Testis (tissue), 3 donors: ENCODE data around the gene ACTR1B. TPM values are rescaled to one million over a fixed set of nuclear protein-coding genes. Genes with fewer than 3 reads are reported as not detected.

Experiments
- DNase-seq: peaks from one replicate; pipeline ENCODE4 v3.0.0-alpha.2; 2019
- H3K27ac ChIP-seq, 2 donors: fragments of 200-600 bp; sonication (generic); one replicate each; pipeline ENCODE4 v1.5.1; 2019
- H3K27me3 ChIP-seq: fragments of 200-600 bp; sonication (generic); one replicate; pipeline ENCODE4 v1.5.1; 2019
- H3K36me3 ChIP-seq: fragments of 200-600 bp; sonication (generic); one replicate; pipeline ENCODE4 v1.5.1; 2017; ENCODE audit warnings: low read depth; ENCODE audit errors: missing control alignments
- H3K4me1 ChIP-seq: fragments of 200-600 bp; sonication (generic); one replicate; pipeline ENCODE4 v1.5.1; 2019
- H3K4me3 ChIP-seq, 2 donors: fragments of 200-600 bp; sonication (generic); one replicate each; pipeline ENCODE4 v1.5.1; 2017 to 2019
- H3K9me3 ChIP-seq: fragments of 200-600 bp; sonication (generic); one replicate; pipeline ENCODE4 v1.5.1; 2017
- POLR2A ChIP-seq: fragments of 450-650 bp; IDR thresholded peaks from one replicate; pipeline ENCODE4 v1.6.1; 2017; ENCODE audit warnings: antibody characterized with exemption, mild to moderate bottlenecking, moderate library complexity
- WGBS, 2 donors: methylation state at CpG; one replicate each; pipeline ENCODE4 v1.1.5; 2018; 5-methylcytosine and 5-hydroxymethylcytosine counted together
- intact Hi-C: fragments of 100-400 bp; cut with DNase I; formaldehyde crosslinking; loops from one replicate; pipeline ENCODE4 v1.15.1; 2023; ENCODE audit warnings: low total_unique reads
- polyA plus RNA-seq: library from polyadenylated mRNA; stranded (reverse); fragments of 350-450 nt; fragmentation: Illumina TruSeq; extraction: RNeasy Lipid Tissue Mini Kit (QIAGEN cat#74804); gene quantifications from one replicate; pipeline ENCODE4 v1.2.3, GENCODE V29; 2014; ENCODE audit warnings: low read depth, low replicate concordance; ENCODE audit not compliant: insufficient read depth
- total RNA-seq, 2 donors: library from RNA; depleted of rRNA; stranded (reverse); fragments of >200 nt; gene quantifications; one replicate each; pipeline ENCODE4 v1.2.3, GENCODE V29; 2016
- TF ChIP-seq, protein P1 (sequence below), 3 experiments: fragments of 450-650 bp in 2 of 3; fragments of 200-600 bp in 1 of 3; sonication (generic) in 1 of 3; IDR thresholded peaks; one replicate each; pipeline ENCODE4 v1.5.1; 2016 to 2019; ENCODE audit warnings: antibody characterized with exemption in 3 of 3, mild to moderate bottlenecking in 2 of 3, moderate library complexity in 1 of 3

ACTR1B gene
- total and polyA plus RNA-seq, 3 donors from 2014 or later = 43.0 to 81.0 (median 56.3) TPM

GRCh38 chr2:97704989-97705388 is 41.1 kb upstream of the ACTR1B start:
- intact Hi-C loops = no loop called here
- H3K27ac ChIP-seq = no peak overlapping the region
- WGBS, 2 donors = 91 to 96% methylated on average over 5 of the region's 5 CpGs
- H3K4me1 ChIP-seq = no peaks in the 10 kb centered on the region
- no peak for DNase-seq
- H3K27me3 ChIP-seq = no peaks in the 10 kb centered on the region
- H3K9me3 ChIP-seq = no peaks in the 10 kb centered on the region
- H3K4me3 ChIP-seq = no peak overlapping the region
- no peaks in the 10 kb centered on the region for H3K36me3 ChIP-seq
- TF ChIP-seq, protein P1, sequence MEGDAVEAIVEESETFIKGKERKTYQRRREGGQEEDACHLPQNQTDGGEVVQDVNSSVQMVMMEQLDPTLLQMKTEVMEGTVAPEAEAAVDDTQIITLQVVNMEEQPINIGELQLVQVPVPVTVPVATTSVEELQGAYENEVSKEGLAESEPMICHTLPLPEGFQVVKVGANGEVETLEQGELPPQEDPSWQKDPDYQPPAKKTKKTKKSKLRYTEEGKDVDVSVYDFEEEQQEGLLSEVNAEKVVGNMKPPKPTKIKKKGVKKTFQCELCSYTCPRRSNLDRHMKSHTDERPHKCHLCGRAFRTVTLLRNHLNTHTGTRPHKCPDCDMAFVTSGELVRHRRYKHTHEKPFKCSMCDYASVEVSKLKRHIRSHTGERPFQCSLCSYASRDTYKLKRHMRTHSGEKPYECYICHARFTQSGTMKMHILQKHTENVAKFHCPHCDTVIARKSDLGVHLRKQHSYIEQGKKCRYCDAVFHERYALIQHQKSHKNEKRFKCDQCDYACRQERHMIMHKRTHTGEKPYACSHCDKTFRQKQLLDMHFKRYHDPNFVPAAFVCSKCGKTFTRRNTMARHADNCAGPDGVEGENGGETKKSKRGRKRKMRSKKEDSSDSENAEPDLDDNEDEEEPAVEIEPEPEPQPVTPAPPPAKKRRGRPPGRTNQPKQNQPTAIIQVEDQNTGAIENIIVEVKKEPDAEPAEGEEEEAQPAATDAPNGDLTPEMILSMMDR (IDR thresholded peaks at IDR 0.05) = no peak
- TF ChIP-seq POLR2A = no peak

- H3K4me3 ChIP-seq = no peak overlapping the region
- no peaks in the 10 kb centered on the region for H3K4me1 ChIP-seq
- H3K27ac ChIP-seq = no peak overlapping the region
- no peaks in the 10 kb centered on the region for H3K36me3 ChIP-seq
- H3K27me3 ChIP-seq = no peaks in the 10 kb centered on the region
- no peak for DNase-seq
- 69 to 91% methylated on average over 3 of the region's 3 CpGs for WGBS, 2 donors
- no peak for TF ChIP-seq POLR2A
- TF ChIP-seq, protein P1 (IDR thresholded peaks at IDR 0.05) = no peak
- intact Hi-C loops = no loop called here
- no peaks in the 10 kb centered on the region for H3K9me3 ChIP-seq
Measured at GRCh38 chr2:97703741-97704140, 39.9 kb upstream of the ACTR1B start.

DNA sequence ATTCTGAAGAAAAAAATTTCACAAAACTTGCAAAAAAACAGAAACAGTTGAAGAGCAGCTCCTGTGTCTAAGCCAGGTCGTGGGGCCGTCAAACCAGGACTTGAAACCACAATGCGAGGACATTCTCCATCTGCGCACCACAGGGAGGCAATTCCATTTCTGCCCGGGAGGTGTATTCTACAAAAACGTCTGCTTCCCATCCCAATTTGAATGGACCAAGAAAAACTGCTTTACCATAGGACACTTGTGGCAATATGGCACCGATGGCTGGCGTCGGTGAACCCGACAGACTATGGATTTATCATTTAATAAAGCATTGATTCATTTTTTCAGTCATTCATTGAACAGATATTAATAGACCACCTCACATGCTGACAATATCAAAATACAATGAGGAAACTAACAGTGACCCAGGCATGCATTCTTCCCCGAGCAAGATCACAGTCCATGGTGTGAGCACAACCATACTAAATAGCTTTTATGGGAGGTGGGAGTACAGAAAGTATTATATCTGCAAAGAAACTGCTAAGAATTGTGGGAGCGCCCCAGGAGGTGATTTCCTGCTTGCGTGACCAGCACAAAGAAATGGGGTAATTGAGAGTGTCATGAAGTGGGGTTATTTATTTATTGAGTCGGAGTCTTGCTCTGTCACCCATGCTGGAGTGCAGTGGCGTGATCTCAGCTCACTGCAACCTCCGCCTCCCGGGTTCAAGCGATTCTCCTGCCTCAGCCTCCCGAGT is 39.1 kb upstream of the ACTR1B start:
- H3K27me3 ChIP-seq = no peaks in the 10 kb centered on the region
- H3K4me3 ChIP-seq = no peak overlapping the region
- no peaks in the 10 kb centered on the region for H3K9me3 ChIP-seq
- WGBS, 2 donors = 91 to 94% methylated on average over 19 of the region's 19 CpGs
- no peaks in the 10 kb centered on the region for H3K36me3 ChIP-seq
- no peak overlapping the region for H3K27ac ChIP-seq
- TF ChIP-seq POLR2A = no peak
- TF ChIP-seq, protein P1 (IDR thresholded peaks at IDR 0.05) = no peak
- DNase-seq = no peak
- no peaks in the 10 kb centered on the region for H3K4me1 ChIP-seq
- intact Hi-C loops = no loop called here

DNA sequence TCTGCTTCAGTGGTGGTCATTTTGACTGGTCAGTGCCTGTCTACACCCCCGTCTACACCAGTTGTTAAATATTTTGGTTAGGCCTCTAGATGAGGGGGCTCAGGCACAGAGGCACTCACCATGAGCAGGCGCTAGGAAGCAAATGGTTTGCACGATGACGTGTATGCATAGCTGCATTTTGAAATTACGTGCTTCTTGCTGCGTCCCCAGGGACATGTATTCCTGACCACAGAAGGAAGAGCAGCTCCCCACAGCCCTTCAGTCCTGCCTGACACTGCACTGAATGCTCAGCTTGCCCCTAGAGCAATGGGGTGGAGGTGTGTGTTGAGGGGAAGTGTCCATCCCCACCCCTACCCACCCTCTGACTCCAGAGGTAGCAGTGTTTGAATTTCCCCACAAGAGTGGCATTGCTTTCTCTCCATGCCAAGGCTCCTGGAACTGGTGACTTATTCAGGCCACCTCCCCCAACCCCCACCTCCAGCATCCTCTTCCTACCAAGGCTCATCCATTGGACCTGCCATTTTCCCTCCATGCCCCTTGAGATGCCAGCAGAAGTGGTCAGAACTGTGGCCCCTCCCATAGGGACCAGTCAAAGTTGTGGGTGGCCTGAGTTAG is 38.1 kb upstream of the ACTR1B start:
- H3K4me1 ChIP-seq = no peaks in the 10 kb centered on the region
- TF ChIP-seq, protein P1 (IDR thresholded peaks at IDR 0.05) = no peak
- TF ChIP-seq POLR2A = no peak
- H3K36me3 ChIP-seq = no peaks in the 10 kb centered on the region
- no peak for DNase-seq
- H3K9me3 ChIP-seq = no peaks in the 10 kb centered on the region
- H3K27me3 ChIP-seq = no peaks in the 10 kb centered on the region
- no peak overlapping the region for H3K4me3 ChIP-seq
- intact Hi-C loops = no loop called here
- H3K27ac ChIP-seq = no peak overlapping the region
- 88 to 94% methylated on average over 5 to 6 of the region's 6 CpGs for WGBS, 2 donors
